HG03135 (cell line): ENCODE measurements around the gene TMED1.
A peak's percentile ranks its signal among the peaks of the same experiment; 100 is the strongest.
"Not testable (repeated sequence)": the region's sequence is repeated elsewhere in the genome, so short reads cannot be mapped to it uniquely, and the experiment has no call there.

ENCODE experiments used
- ATAC-seq: cut with Tn5 transposase; IDR thresholded peaks from one replicate; pipeline ENCODE4 v1.9.1; 2021; ENCODE audit warnings: mild to moderate bottlenecking, moderate library complexity; ENCODE audit not compliant: unreplicated experiment

Gene TMED1, protein sequence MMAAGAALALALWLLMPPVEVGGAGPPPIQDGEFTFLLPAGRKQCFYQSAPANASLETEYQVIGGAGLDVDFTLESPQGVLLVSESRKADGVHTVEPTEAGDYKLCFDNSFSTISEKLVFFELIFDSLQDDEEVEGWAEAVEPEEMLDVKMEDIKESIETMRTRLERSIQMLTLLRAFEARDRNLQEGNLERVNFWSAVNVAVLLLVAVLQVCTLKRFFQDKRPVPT

DNA sequence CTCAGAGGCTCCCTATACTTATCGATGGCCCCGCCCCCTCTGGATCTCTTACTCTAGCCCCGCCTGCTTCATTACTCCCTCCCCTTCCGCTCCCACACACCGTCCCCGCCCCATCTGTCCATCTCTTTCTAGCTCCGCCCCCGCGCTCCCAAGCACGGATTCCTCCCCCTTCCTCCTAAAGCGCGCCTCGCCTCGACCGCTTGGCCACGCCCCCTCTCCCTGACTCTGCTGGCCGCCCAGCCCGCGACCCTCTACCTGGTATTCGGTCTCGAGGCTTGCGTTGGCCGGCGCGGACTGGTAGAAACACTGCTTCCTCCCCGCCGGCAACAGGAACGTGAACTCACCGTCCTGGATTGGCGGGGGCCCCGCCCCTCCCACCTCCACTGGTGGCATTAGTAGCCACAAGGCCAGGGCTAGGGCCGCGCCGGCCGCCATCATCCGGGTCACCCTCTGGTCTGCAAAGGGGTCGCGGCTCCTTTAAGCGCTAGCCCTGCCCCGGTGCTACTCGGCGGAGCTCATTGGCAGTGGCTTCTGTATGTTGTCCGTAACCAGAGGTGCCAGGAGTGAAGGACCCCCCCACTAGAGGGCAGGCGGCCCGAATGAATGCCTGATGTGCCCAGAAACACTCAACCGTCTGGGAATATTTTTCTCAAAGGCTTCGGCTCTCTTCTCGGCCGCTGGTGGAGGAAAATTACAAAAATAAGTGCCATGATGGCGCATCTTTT lies at the start of gene TMED1:
Gene TMED1, minus strand, starts transcription at position 459 of the 725 bp plus-strand sequence. Its CDS starts 21 bp downstream, at position 438.
- peak; percentile 71 for ATAC-seq

DNA sequence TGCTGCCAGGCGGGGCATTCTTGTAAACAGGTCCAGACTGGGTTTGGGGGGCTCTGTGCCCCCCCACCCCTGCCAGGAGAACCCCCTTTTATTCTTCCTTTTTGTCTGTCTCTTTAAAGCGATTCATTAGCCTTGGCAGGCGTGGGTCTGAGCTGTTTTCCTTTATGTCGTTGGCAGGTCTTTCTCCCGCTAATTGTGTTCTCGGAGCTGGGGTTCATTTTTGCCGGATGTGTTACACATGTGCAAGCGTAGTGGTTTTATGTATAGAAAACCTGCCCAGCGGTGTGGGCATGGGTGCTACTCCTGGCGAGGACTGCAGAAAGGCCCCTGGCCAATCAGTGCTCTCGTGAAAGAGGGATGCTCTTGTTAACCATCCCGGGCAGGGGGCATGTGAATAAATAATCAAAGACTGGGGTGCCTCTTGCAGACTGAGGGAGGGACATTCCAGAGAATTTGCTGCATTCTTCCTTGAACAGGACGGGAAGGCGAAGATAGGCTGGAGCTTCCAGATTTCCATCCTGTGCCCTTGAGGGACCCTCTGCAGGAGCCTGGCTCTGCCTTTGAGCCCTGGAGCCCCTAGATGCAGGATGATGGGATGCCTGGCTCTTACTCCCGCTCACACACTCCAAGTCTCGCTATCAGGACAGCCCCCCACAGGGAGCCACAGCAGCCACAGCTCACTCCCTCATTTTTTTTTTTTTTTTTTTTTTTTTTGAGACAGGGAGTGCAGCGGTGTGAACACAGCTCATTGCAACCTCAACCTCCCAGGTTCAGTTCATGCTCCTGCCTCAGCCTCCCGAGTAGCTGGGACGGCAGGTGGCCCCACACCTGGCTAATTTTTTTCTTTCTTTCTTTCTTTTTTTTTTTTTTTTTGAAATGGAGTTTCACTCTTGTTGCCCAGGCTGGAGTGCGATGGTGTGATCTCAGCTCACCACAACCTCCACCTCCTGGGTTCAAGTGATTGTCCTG lies 49.5 kb upstream of the TMED1 start:
- no peak for ATAC-seq

DNA sequence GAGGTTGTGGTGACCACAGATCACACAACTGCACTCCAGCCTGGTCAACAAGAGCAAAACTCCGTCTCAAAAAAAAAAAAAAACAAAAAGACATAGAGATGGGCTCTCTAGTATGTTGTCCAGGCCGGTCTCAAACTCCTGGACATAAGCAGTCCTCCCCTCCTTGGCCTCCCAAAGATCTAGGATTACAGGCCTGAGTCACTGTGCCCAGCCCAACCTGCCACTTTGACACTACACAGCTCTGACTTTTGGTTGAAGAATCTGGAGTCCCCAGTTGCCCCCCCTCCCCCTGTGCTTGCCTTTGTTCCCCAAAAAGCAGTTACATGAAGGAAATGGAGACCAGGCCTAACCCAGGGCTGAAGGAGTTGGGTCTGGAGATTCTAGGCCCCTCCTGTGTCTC lies 48.3 kb upstream of the TMED1 start:
- no peak for ATAC-seq

DNA sequence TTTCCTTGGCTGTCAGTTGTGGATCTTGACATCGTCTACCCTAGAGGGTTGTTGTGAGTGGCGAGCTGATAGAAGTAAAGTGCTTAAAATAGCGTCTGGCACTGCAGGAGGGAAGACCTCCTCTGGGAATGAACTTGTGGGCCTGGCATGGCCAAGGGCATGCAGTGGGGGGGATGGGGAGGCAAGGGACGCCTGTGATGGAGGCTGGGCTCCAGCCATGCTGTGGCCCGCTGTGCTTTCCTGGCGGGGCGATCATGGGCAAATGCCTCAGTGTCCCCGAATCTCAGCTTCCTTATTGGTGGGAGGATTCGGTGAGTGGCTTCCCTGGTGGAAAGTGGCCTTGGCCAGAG lies 46.1 kb upstream of the TMED1 start:
- no peak for ATAC-seq

DNA sequence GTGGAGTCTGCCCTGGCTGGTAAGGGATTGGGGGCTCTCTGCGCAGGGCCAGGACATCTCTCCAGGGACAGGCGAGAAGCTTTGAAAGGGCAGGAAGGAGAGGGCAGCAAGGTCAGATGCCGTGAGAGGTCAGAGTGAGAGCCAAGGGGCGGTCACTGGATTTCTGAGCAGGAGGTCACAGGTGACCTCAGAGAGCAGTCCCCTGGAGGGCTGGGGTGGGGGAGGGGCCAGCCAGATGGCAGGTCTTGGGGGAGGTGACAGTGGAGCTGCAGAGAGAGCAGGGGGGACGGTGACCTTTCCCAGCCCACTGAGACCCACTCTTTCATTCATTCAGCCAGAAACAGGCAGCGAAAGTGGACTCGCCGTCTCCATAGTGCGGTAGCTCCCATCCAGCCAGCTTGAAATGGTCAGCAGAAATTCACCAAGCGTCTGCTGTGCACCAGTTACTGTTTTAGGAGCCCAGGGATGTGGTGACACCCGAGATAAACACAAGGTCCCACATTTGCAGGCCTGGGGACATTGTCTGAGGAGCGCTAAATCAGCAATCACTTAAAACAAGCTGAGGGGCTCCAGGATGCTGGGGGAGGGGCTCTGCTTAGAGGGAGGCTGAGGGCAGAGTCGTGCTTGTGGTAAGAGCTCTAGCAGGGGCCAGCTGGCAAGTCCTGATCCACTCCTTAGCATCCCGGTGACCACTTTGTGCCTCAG lies 45.5 kb upstream of the TMED1 start:
- no peak for ATAC-seq

DNA sequence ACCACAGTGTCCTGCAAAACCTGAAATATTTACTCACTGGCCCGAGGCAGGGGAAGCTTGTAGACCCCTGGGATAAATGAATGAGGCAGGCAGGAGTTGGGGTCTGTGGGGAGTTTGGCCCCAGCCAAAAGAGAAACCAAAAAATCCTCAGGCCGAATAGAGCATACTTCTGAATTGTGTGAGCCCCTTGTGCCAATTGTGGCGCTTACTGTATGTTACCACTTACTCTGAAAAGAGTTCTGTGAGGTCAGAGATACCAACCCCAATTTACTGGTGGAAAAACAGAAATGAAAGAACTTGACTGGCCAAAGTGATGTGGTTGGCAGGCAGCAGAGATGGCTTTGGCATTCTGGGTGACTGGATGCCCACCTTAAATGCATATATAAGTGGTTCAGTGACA lies 42.2 kb upstream of the TMED1 start:
- no peak for ATAC-seq

DNA sequence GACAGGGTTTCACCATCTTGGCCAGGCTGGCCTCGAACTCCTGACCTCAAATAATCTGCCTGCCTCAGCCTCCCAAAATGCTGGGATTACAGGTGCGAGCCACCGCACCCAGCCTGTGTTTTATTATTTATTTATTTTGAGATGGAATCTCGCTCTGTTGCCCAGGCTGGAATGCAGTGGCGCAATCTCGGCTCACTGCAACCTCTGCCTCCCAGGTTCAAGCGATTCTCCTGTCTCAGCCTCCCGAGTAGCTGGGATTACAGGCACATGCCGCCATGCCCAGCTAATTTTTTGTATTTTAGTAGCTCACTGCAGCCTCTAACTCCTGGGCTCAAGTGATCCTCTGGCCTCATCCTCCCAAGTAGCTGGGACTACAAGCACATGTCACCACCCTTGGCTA lies 41.6 kb upstream of the TMED1 start:
- ATAC-seq = not testable (repeated sequence)

DNA sequence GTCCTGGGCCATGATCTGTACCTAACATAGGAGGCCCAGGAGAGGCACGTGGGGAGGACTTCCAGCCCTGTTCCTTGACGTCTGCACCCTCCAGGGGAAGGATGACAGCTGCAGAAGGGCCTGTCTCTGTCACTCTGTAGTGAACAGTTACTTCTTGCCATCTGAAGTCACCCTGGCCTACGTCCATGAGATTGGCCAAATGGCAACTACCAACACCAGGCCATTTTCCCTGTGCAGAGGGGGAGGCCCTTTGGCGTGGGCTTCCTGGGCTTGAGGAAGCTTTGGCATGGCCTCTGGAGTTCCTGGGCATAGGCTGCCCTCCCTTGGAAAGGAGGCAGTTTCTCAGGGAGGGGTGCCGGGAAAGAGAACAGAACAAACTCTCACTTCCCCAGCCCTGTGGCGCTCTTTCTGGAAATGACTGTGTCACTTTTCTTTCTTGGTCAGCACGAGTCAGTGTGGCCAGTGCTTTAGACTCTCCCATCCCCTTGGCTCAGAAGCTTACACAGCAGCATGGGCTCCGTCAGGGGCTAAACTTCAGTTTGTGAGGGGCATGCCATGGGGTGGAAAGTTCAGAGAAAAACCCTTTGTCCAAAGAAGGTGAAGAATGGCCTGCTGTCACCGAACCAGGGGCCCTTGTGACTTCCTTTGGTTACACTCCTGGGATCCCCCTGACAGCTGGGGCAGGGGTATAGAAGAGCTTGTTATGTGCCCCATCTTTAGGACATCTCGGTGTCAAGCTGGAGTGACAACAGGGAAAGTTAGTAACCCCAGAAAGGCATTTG lies 40.6 kb upstream of the TMED1 start:
- ATAC-seq = peak; percentile 44

DNA sequence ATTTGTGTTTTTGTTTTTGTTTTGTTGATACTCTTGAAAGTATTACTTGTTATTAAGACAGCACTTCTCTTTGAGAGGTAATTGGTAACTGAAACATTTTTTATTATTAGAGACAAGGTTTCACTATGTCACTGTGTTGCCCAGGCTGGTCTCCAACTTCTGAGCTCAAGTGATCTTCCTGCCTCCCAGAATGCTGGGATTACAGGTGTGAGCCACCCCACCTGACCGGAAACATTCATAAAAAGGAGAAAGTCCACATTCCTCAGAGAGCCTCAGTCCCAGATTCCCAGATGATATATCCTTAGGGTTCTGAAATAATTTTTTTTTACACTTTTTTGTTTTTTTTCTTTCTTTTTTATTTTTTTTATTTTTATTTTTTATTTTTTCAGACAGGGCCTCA lies 38.0 kb upstream of the TMED1 start:
- ATAC-seq = no peak

DNA sequence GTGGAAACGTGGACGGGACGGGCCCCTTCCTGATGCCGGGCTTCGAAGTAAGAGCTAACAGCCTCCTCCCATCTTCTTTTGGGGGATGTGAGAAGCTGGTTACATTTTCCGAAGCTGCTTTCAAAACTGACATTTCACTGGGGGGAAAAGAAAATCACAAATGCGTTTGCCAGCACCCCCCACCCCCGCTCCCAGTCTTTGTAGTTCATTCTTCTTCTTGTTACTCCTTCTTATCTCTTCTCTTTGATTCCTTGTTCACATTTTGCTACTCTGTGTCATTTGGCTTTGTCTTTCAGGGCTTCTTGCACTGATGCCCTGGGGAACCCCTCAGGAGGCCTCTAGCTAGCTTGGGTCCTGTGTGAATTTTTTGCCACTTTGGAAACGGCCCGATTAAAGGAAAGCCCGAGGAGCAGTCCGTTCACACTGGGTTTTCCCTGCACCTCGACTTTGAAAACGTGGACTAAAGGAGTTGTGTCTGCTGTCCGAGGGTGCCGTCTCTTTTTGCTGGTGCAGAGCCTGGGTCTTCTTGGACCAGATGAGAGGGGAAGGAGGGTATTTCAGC lies 36.6 kb upstream of the TMED1 start:
- no peak for ATAC-seq

DNA sequence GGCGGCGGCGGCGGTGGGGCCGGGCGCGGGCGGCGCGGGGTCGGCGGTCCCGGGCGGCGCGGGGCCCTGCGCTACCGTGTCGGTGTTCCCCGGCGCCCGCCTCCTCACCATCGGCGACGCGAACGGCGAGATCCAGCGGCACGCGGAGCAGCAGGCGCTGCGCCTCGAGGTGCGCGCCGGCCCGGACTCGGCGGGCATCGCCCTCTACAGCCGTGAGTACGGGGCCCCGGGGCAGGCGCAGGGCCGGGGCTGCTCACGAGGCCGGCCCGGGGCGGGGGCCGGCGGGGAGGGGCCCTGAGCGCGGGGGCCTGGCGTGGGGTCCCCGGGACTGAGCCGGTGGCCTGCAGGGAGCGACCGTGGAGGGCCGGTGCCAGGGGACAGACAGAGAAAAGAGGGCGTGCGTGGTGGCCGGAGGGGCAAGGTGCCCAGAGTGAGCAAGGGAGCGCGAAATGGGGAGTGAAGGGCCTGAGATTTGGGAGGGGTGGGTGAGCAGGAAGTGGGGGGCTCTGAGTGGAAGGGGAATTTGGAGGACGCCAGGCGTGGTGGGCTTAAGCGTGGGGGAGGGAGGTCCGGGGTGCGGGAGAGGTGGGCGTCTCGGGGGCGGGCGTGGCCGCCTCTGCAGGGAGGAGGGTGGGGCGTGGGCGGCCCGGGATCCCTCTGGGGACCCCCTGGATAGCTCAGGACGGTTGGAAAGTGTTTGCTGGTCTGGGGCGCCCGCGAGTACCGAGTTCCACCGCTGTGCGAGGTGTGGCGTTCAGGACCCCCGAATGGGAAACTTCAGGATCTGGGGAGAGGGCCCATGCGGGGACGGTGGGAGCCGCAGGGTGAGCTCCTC lies 35.9 kb upstream of the TMED1 start:
- peak; percentile 7 for ATAC-seq

DNA sequence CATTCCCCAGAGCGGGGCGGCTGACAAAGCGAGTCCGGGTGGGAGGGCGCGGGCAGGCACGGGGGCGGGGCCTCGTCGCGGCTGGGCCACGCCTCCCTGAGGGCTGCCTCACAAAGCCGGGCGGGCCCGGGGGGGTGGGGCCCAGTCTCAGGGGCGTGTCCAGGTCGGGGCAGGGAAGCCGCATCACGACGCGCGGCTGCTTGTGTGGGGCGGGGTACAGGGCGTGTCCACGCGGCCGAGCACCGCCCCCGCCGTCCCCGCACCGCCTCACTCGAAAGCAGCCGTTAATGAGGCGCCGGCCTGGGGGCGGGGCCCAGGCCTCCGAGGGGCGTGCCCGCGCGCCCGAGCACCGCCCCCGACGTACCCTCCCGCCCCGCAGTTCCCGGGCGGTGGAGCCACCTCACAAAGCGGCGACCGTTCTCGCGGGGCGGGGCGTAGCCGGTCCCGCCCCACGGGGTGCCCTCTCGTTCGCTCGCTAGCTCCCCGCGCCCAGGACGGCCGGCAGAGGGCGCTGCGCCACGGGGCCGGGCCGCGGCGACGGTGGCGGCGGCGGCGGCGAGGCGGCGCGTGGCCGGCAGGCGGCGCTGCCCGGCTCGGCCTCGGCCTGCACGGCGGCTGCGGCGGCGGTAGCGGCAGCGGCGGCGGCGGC lies 35.1 kb upstream of the TMED1 start, which contains the start of gene CARM1:
Gene CARM1, plus strand, starts transcription at position 599 of the 649 bp plus-strand sequence. CDS start 150 bp downstream, outside the sequence.
- ATAC-seq = peak; percentile 72

DNA sequence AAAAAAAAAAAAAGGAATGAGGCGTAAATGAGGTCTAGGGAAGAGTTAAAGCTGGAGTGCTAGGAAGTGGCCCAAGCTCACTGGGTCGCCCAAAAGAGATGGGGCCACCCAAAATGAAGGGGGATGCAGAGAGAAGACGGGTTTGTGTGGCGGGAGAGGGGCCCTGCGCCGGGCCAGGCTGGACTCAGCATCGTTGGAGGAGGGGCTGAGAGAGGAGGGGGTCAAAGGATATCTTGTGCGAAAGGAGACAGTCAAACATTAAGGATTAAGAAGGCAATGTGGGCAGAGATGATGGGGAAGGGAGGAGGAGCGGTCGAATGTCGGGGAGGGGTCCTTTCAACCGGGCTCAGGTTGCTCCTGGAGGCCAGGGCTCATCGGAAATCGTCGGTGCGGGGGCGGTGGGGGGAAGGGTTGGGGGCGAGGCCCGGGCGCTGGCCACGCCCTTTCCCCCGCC lies 34.5 kb upstream of the TMED1 start:
- no peak for ATAC-seq

DNA sequence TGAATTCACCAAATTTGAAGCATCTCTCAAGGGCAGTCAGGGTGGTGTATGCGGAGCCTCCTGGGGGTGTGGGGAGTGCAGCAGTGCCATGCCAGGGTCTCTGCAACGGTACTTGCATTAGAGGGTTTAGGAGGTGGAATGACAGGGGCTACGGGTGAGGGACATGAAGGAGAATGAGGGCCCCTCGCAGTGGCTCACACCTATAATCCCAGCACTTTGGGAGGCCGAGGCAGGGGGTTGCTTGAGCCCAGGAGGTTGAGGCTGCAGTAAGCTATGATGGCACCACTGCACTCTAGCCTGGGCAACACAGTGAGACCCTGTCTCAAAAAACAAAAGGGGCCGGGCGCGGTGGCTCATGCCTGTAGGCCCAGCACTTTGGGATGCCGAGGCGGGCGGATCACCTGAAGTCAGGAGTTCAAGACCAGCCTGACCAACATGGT lies 33.9 kb upstream of the TMED1 start:
- not testable (repeated sequence) for ATAC-seq

DNA sequence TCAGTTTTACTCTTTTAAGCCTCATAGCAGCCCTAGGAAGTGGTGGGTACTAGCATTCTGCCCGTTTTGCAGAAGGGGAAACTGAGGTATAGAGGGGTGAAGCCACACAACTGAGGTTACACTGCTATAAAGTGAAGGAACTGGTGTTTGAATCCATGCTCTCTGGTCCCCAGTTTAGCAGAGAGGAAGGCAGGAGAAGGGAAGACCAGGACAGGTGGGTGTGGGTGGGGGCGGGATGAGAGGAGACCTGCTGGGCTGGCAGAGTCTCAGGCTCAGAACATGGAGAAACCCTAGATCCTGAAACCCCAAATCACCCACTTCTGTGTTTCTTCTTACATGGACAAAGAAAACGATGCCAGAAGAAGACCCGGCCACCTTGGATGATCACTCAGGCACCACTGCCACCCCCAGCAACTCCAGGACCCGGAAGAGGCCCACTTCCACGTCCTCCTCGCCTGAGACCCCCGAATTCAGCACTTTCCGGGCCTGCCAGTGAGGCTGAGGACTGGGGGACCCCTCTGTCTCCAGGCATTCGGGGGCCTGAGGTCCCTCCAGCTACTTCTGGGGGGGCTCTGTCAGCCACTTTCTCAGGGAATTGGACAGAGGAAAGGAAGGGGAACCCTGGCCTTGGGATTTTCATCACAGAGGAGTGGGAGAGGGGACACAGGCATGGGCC lies 33.0 kb upstream of the TMED1 start:
- ATAC-seq = no peak

DNA sequence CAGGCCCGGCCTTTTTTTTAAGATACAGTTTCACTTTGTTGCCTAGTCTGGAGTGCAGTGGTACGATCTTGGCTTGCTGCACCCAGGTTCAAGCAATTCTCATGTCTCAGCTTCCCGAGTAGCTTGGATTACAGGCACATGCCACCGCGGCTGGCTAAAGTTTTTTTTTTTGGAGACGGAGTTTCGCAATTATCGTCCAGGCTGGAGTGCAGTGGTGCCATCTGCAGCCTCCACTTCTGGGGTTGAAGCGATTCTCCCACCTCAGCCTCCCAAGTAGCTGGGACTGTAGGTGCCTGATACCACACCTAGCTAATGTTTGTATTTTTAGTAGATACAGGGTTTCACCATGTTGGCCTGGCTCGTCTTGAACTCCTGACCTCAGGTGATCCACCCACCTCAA lies 30.5 kb upstream of the TMED1 start:
- ATAC-seq = no peak

DNA sequence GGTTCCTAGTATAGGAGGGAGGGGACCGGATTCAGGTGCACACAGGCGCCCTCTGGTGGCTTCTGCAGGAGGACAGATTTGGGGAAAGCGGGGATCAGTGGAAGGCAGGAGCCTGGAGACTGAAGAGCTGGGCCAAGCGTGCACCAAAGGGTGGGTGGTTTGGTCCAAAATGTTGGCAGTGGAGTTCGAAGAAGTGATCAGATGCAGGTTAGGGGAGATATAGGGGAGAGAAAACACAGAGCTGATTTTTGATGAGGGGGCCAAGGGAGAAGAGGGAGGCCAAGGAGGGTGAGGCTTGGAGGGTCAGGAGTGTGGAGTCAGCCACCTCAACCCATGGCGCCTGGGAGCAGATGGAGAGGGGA lies 28.5 kb upstream of the TMED1 start:
- ATAC-seq = no peak
